ENCODE measurements around the gene GPR119. TPM values are rescaled to one million over a fixed set of nuclear protein-coding genes. Genes with fewer than 3 reads are reported as not detected.
"Not testable (repeated sequence)": the region's sequence is repeated elsewhere in the genome, so short reads cannot be mapped to it uniquely, and the experiment has no call there.

The GPR119 gene
- polyA plus RNA-seq (2013), result not detected

DNA sequence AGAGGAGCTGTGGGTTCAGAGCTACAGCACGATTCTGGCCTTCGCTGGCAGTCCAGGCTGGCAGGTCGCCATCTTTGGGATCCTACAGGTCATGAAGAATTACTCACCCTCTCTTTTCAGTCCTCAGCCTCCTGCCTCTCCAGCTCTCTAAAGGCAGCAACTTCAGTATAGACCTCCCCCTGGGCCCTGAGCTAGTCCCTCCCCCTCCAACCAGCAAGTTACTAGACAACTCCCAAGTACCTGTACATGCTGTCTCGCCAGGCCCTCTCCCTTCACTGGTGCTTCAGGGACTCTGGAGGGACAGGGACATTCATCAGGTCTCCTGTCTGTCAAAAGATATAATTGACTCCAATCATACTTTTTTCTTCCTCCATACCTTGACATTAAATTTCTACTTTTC is at the start of gene GPR119:
TSS of gene GPR119 (minus strand) at position 155 of the 400 bp plus-strand sequence. CDS start 227 bp downstream, outside the sequence.
- no peak for DNase-seq
- H3K27ac ChIP-seq (ENCODE audit: insufficient read depth in 1 of 2, low read depth in 1 of 2, low read length in 2 of 2, poor library complexity in 1 of 2, severe bottlenecking in 2 of 2), result no peak within 1 kb of the TSS
- 84% methylated on average over 4 of the region's 4 CpGs for WGBS (ENCODE audit: insufficient coverage)
- H3K9me3 ChIP-seq (ENCODE audit: control extremely low read depth in 1 of 5, control insufficient read depth in 4 of 5, insufficient read depth in 2 of 5, low read depth in 1 of 5, low read length in 4 of 5), result no peaks in the 10 kb centered on the region
- no peaks in the 10 kb centered on the region for H3K4me1 ChIP-seq (ENCODE audit: control extremely low read depth in 1 of 4, control insufficient read depth in 4 of 4, insufficient read depth in 4 of 4, low read length in 3 of 4)
- CTCF ChIA-PET, result interaction anchor here (1.0 kb wide), 1 partner anchor 12 kb away, joined by 3 read pairs; no protein-coding TSS in a partner anchor
- no peak within 1 kb of the TSS for H3K4me3 ChIP-seq (ENCODE audit: control insufficient read depth in 1 of 7, extremely low read depth in 1 of 7, insufficient read depth in 4 of 7, low read depth in 2 of 7, low read length in 6 of 7)
- H3K27me3 ChIP-seq (replicated peaks in 2 of 5; ENCODE audit: control insufficient read depth in 4 of 5, insufficient read depth in 5 of 5, low read length in 4 of 5), result peaks cover 0 to 3% (median 0%) of the 10 kb centered on the region in 5 experiments
- POLR2A ChIA-PET, result no interaction called here
- no peaks in the 10 kb centered on the region for H3K36me3 ChIP-seq (ENCODE audit: control insufficient read depth in 4 of 4, insufficient read depth in 4 of 4, low read length in 3 of 4)

DNA sequence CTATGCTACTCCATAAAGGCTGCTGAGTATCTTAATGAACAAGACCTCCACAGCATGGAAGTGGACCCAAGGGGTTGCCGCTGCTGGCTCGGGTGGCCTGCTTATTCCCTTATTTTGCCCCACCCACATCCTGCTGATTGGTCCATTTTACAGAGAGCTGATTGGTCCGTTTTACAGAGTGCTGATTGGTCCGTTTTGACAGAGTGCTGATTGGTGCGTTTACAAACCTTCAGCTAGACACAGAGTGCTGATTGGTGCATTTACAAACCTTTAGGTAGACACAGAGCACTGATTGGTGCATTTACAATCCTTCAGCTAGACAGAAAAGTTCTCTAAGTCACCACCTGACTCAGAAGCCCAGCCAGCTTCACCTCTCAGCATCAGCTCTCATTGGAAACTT is 43.8 kb upstream of the GPR119 start:
- H3K4me3 ChIP-seq (ENCODE audit: control insufficient read depth in 1 of 7, extremely low read depth in 1 of 7, insufficient read depth in 4 of 7, low read depth in 2 of 7, low read length in 6 of 7); H3K27ac ChIP-seq (ENCODE audit: insufficient read depth in 1 of 2, low read depth in 1 of 2, low read length in 2 of 2, poor library complexity in 1 of 2, severe bottlenecking in 2 of 2); POLR2A ChIA-PET; H3K9me3 ChIP-seq (ENCODE audit: control extremely low read depth in 1 of 5, control insufficient read depth in 4 of 5, insufficient read depth in 2 of 5, low read depth in 1 of 5, low read length in 4 of 5); DNase-seq; H3K4me1 ChIP-seq (ENCODE audit: control extremely low read depth in 1 of 4, control insufficient read depth in 4 of 4, insufficient read depth in 4 of 4, low read length in 3 of 4); H3K36me3 ChIP-seq (ENCODE audit: control insufficient read depth in 4 of 4, insufficient read depth in 4 of 4, low read length in 3 of 4); H3K27me3 ChIP-seq (replicated peaks in 2 of 5; ENCODE audit: control insufficient read depth in 4 of 5, insufficient read depth in 5 of 5, low read length in 4 of 5): not testable (repeated sequence)
- CTCF ChIA-PET, result interaction anchor here (0.6 kb wide), 1 partner anchor 854 kb away, joined by 3 read pairs; no protein-coding TSS in a partner anchor
- WGBS (ENCODE audit: insufficient coverage), result 94% methylated on average over 2 of the region's 5 CpGs

DNA sequence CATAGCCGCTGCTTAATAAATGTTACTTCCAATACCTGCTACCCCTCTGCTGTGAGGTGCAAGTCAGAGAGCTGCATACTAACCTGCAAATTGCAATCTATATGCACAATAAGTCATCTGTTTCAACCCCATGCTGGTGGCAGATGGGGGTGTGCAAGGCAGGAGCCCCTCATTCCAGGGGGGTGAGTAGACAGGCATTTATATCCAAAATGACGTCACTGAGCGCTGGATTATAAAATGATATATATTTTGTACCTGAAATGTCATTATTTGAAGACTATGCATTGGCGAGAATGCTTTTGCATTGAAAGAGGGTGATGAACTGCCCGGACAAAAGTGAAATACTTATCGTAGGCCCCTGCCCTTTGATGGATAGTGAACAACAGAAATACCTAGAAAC is 41.1 kb upstream of the GPR119 start:
- no peak overlapping the region for H3K27ac ChIP-seq (ENCODE audit: insufficient read depth in 1 of 2, low read depth in 1 of 2, low read length in 2 of 2, poor library complexity in 1 of 2, severe bottlenecking in 2 of 2)
- CTCF ChIA-PET, result no interaction called here
- WGBS (ENCODE audit: insufficient coverage), result 92% methylated on average over 4 of the region's 6 CpGs
- no peaks in the 10 kb centered on the region for H3K36me3 ChIP-seq (ENCODE audit: control insufficient read depth in 4 of 4, insufficient read depth in 4 of 4, low read length in 3 of 4)
- peaks cover 0 to 9% (median 0%) of the 10 kb centered on the region in 5 experiments for H3K9me3 ChIP-seq (ENCODE audit: control extremely low read depth in 1 of 5, control insufficient read depth in 4 of 5, insufficient read depth in 2 of 5, low read depth in 1 of 5, low read length in 4 of 5)
- peaks cover 0 to 2% (median 0%) of the 10 kb centered on the region in 5 experiments for H3K27me3 ChIP-seq (replicated peaks in 2 of 5; ENCODE audit: control insufficient read depth in 4 of 5, insufficient read depth in 5 of 5, low read length in 4 of 5)
- H3K4me3 ChIP-seq (ENCODE audit: control insufficient read depth in 1 of 7, extremely low read depth in 1 of 7, insufficient read depth in 4 of 7, low read depth in 2 of 7, low read length in 6 of 7), result no peak overlapping the region
- POLR2A ChIA-PET, result no interaction called here
- H3K4me1 ChIP-seq (ENCODE audit: control extremely low read depth in 1 of 4, control insufficient read depth in 4 of 4, insufficient read depth in 4 of 4, low read length in 3 of 4), result no peaks in the 10 kb centered on the region
- no peak for DNase-seq

DNA sequence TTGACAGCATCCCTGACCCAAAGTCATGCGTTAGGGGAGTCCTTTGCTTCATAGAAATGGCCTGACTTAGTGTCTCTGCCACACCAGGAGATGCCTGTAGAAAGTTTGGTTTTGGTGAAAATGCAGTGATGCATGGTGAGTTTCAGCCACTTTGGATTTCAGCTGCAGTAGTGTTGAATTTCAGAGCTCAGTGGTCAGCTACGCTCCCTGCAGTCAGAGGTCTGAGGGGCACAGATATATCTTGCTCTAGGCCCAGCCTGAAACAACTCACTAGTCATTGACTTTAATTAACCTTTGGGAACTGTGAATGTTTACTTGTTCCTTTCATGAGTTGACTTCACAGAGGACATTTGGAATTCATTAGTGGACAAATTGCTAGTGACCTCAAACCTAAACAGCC is 33.8 kb upstream of the GPR119 start:
- peaks cover 0 to 4% (median 1%) of the 10 kb centered on the region in 4 experiments for H3K36me3 ChIP-seq (ENCODE audit: control insufficient read depth in 4 of 4, insufficient read depth in 4 of 4, low read length in 3 of 4)
- H3K4me3 ChIP-seq (ENCODE audit: control insufficient read depth in 1 of 7, extremely low read depth in 1 of 7, insufficient read depth in 4 of 7, low read depth in 2 of 7, low read length in 6 of 7), result no peak overlapping the region
- H3K27ac ChIP-seq (ENCODE audit: insufficient read depth in 1 of 2, low read depth in 1 of 2, low read length in 2 of 2, poor library complexity in 1 of 2, severe bottlenecking in 2 of 2), result no peak overlapping the region
- ChIA-PET CTCF (no interaction called here), POLR2A (no interaction called here)
- no peak for DNase-seq
- 94% methylated on average over 2 of the region's 2 CpGs for WGBS (ENCODE audit: insufficient coverage)
- H3K9me3 ChIP-seq (ENCODE audit: control extremely low read depth in 1 of 5, control insufficient read depth in 4 of 5, insufficient read depth in 2 of 5, low read depth in 1 of 5, low read length in 4 of 5), result no peaks in the 10 kb centered on the region
- H3K4me1 ChIP-seq (ENCODE audit: control extremely low read depth in 1 of 4, control insufficient read depth in 4 of 4, insufficient read depth in 4 of 4, low read length in 3 of 4), result no peaks in the 10 kb centered on the region
- H3K27me3 ChIP-seq (replicated peaks in 2 of 5; ENCODE audit: control insufficient read depth in 4 of 5, insufficient read depth in 5 of 5, low read length in 4 of 5), result peaks cover 0 to 2% (median 0%) of the 10 kb centered on the region in 5 experiments

DNA sequence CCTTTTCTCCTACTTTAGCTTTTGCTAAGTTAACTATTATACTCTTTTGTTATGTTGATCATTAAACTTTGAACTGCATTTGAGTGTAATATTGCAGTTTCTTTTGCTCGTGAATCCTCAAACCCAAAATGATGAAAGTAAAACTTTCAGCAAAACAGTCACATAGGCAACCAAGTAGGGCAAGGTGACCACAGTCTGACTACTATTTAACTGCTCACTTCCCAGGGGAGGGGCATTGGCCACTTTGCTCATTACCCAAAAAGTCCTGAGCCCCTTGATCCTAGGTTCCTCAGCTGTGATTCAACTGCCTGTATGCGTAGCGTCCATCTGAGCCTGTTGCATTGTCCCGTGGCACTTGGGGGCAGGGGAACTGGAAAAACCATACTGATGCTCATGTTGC is 33.3 kb upstream of the GPR119 start:
- DNase-seq, result no peak
- H3K27ac ChIP-seq (ENCODE audit: insufficient read depth in 1 of 2, low read depth in 1 of 2, low read length in 2 of 2, poor library complexity in 1 of 2, severe bottlenecking in 2 of 2), result no peak overlapping the region
- no peaks in the 10 kb centered on the region for H3K27me3 ChIP-seq (replicated peaks in 2 of 5; ENCODE audit: control insufficient read depth in 4 of 5, insufficient read depth in 5 of 5, low read length in 4 of 5)
- H3K4me1 ChIP-seq (ENCODE audit: control extremely low read depth in 1 of 4, control insufficient read depth in 4 of 4, insufficient read depth in 4 of 4, low read length in 3 of 4), result no peaks in the 10 kb centered on the region
- H3K4me3 ChIP-seq (ENCODE audit: control insufficient read depth in 1 of 7, extremely low read depth in 1 of 7, insufficient read depth in 4 of 7, low read depth in 2 of 7, low read length in 6 of 7), result no peak overlapping the region
- H3K36me3 ChIP-seq (ENCODE audit: control insufficient read depth in 4 of 4, insufficient read depth in 4 of 4, low read length in 3 of 4), result peaks cover 0 to 6% (median 2%) of the 10 kb centered on the region in 4 experiments
- 83% methylated on average over 4 of the region's 4 CpGs for WGBS (ENCODE audit: insufficient coverage)
- ChIA-PET POLR2A (no interaction called here), CTCF (no interaction called here)
- H3K9me3 ChIP-seq (ENCODE audit: control extremely low read depth in 1 of 5, control insufficient read depth in 4 of 5, insufficient read depth in 2 of 5, low read depth in 1 of 5, low read length in 4 of 5), result no peaks in the 10 kb centered on the region

DNA sequence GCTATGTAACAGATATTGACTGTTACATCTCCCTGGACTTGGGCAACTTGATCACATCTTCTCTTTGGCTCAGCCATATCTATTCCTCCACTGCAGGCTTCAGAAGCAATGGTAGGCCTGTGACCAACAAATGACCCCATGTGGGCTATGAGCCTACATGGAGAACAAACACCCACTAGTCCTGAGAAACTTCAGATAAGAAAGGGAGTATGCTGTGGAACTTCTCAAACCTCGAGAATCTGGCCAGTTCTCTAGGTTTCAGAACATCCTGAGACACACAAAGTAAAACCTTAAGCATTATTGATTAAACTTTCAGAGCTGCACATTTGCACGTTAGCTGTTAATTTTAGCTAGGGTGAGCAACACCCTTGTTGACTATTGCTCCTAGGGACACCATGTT is 32.6 kb upstream of the GPR119 start:
- H3K4me3 ChIP-seq (ENCODE audit: control insufficient read depth in 1 of 7, extremely low read depth in 1 of 7, insufficient read depth in 4 of 7, low read depth in 2 of 7, low read length in 6 of 7), result no peak overlapping the region
- CTCF ChIA-PET, result no interaction called here
- H3K9me3 ChIP-seq (ENCODE audit: control extremely low read depth in 1 of 5, control insufficient read depth in 4 of 5, insufficient read depth in 2 of 5, low read depth in 1 of 5, low read length in 4 of 5), result no peaks in the 10 kb centered on the region
- H3K27me3 ChIP-seq (replicated peaks in 2 of 5; ENCODE audit: control insufficient read depth in 4 of 5, insufficient read depth in 5 of 5, low read length in 4 of 5), result no peaks in the 10 kb centered on the region
- no peak overlapping the region for H3K27ac ChIP-seq (ENCODE audit: insufficient read depth in 1 of 2, low read depth in 1 of 2, low read length in 2 of 2, poor library complexity in 1 of 2, severe bottlenecking in 2 of 2)
- no peaks in the 10 kb centered on the region for H3K4me1 ChIP-seq (ENCODE audit: control extremely low read depth in 1 of 4, control insufficient read depth in 4 of 4, insufficient read depth in 4 of 4, low read length in 3 of 4)
- WGBS (ENCODE audit: insufficient coverage), result 65% methylated on average over 2 of the region's 2 CpGs
- POLR2A ChIA-PET, result no interaction called here
- peaks cover 0 to 6% (median 2%) of the 10 kb centered on the region in 4 experiments for H3K36me3 ChIP-seq (ENCODE audit: control insufficient read depth in 4 of 4, insufficient read depth in 4 of 4, low read length in 3 of 4)
- DNase-seq, result no peak

DNA sequence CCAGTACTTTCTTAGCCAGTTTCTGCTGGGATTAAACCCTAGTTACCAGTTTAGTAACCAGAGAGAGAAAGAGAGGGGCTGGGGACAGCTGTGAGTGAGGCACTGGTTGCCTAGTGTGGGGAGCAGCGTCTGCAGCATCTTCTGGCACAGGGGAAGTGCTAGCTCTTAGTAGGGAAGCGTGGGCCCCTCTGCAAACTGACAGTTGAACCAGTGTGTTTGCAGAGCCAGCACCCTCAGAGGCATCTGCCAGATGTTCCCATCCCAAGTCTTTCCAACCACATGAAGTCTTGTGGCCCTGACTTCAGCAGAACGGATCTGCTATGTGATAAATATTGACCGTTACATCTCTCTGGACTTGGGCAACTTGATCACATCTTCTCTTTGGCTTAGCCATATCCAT is 31.3 kb upstream of the GPR119 start:
- Histone ChIP-seq H3K27me3 (replicated peaks in 2 of 5; ENCODE audit: control insufficient read depth in 4 of 5, insufficient read depth in 5 of 5, low read length in 4 of 5) (no peaks in the 10 kb centered on the region), H3K9me3 (ENCODE audit: control extremely low read depth in 1 of 5, control insufficient read depth in 4 of 5, insufficient read depth in 2 of 5, low read depth in 1 of 5, low read length in 4 of 5) (no peaks in the 10 kb centered on the region), H3K4me1 (ENCODE audit: control extremely low read depth in 1 of 4, control insufficient read depth in 4 of 4, insufficient read depth in 4 of 4, low read length in 3 of 4) (no peaks in the 10 kb centered on the region), H3K4me3 (ENCODE audit: control insufficient read depth in 1 of 7, extremely low read depth in 1 of 7, insufficient read depth in 4 of 7, low read depth in 2 of 7, low read length in 6 of 7) (no peak overlapping the region), H3K36me3 (ENCODE audit: control insufficient read depth in 4 of 4, insufficient read depth in 4 of 4, low read length in 3 of 4) (peaks cover 0 to 6% (median 2%) of the 10 kb centered on the region in 4 experiments), H3K27ac (ENCODE audit: insufficient read depth in 1 of 2, low read depth in 1 of 2, low read length in 2 of 2, poor library complexity in 1 of 2, severe bottlenecking in 2 of 2) (no peak overlapping the region)
- DNase-seq, result no peak
- POLR2A ChIA-PET, result no interaction called here
- CTCF ChIA-PET, result no interaction called here
- 72% methylated on average over 4 of the region's 4 CpGs for WGBS (ENCODE audit: insufficient coverage)
